Activated T-cell treated with anti-CD3 and anti-CD28 coated beads for 1 hour (primary cell): Measurements from ENCODE around the gene FHIT.

Experiments
- DNase-seq: peaks from one replicate; pipeline ENCODE4 v3.0.0-alpha.2; 2020; ENCODE audit warnings: low read depth

FHIT gene

GRCh38 chr3:60047426-60048200 is 1203.6 kb downstream of the FHIT start:
- no peak for DNase-seq

DNA sequence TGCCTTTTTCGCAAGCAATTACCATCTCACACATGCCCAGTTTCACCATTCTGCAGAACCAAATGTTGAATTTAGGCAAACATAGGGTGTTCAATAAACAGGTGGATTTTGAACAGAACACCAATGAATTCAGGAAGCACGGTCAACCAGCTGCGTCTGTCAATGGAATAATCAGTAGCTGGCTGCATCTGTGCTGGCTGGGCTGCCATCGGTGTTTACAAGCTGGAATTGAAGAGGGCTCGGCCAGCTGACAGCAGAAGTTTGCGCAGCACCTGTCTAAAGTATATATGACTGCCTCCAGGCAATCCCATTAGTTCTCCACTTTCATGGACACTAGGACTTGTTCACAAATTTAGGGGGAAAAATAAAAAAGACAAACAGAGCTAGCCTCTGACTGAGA is 1205.0 kb downstream of the FHIT start:
- no peak for DNase-seq

DNA sequence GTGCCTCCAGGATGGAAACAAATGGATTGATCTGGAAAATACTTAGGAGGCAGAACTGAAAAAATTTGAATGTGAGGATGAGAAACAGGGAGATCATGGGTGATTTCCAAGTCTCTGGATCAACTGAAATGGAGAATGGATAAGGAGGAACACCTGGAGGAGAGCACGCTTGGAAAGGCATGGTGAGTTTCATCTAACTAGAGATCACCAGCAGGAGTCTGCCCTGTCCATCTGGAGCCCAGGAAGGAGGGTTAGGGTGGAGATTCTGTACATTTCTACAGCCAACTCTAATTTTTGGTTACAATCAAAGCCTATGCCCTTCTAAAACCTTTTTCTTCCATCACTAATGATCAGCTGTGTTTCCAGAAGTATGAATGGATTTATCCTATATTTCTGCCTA is 1205.6 kb downstream of the FHIT start:
- DNase-seq: no peak

DNA sequence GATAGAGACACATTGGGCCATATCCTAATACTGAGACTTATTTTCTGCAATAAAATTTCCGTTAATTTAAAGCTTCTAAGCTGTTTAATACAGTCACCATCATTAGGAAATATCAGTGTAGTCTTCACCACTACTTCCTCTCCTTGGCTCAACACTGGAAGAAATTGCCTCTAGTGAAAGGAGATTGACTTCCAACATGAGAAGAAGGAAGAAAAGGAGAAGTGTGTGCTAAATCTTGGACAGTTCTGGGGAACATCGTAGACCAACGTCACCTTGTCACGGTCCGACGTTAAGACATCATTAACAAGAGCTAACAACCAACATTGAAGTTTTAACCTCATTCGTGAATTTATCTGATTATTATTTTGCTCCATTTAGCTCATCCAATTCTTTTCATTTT is 1214.4 kb downstream of the FHIT start:
- DNase-seq: no peak

GRCh38 chr3:60033901-60034453 is 1217.3 kb downstream of the FHIT start:
- no peak for DNase-seq

DNA sequence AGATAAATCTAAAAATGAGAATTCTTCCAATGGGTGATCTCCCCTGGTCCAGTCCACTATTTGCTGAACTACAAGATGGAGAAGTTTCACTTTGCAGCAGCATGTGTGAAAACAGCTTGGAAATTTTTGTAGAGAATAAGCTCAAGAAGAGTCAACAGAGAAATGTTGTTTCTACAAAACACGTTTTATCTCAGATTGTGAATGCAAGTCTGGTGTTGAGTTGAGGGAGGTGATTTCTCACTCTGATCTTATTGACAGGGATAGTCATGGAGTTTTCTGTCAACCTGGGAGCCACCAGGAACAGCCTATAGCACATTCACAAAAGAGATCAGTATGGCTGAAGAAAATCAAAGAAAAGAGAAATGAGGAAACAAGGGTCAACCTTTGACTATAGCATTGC is 1220.3 kb downstream of the FHIT start:
- DNase-seq: no peak

GRCh38 chr3:60028233-60028632 is 1223.0 kb downstream of the FHIT start:
- DNase-seq: no peak

- no peak for DNase-seq
These were observed 1223.9 kb downstream of the FHIT start for GRCh38 chr3:60027335-60027734.

- DNase-seq: no peak
These were observed 1225.9 kb downstream of the FHIT start for GRCh38 chr3:60025096-60026050.

DNA sequence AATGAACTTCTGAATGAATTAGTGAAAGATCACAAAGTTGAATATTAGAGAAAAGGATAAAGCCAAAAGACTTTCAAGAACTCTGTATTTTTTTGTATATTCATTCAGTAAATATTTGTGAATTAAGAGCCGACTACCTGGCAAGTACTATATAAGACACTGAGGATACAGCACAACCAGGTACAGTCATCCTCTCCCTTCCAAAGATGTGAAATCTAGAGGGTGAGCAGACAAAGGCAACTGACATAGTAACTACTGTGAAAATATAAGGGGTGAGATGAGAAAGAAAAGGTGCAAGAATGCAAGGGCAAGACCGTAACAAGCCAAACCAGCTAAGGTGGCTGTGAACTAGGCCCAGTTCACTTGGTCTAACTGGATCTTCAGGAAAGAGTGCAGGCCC is 1226.9 kb downstream of the FHIT start:
- no peak for DNase-seq

DNA sequence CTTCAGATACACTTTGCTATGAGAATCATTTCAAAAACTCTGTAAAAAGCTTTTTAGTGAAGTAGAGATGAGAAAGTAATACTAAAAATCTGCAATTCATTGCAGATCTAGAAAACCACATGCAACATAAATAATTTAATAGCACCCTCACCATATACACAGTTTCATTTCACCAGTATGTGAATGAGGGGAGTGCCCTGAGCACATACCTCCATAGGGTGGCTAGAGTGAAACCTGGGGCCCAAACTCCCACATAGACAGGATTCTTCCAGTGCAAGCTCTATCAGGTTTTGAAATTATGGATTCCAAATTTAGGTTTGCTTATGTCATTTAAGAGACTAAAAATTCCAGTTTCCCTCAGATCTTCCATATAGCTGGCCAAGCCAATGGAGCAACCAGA is 1228.1 kb downstream of the FHIT start:
- DNase-seq: no peak

DNA sequence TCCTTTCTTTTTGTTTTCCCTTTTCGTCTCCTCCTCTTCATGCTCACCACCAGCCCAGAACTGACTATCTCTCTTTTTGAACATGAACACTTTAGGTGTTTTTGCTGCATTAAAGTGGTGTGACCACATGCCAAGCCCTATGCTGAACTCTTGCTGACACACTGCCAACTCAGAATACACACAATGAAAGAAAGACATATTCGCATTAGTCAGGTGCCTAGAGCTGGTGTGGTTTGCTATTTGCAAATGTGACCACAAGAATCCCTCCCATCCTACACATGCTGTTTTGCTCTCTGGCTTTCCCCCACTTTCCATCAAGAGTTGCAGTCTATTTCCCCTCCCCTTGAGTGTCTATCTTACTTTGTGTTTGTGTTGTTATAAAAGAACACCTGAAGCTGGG is 1233.6 kb downstream of the FHIT start:
- peak; percentile 7 for DNase-seq

- no peak for DNase-seq
These were observed 1236.1 kb downstream of the FHIT start for GRCh38 chr3:60015032-60015705.

- DNase-seq: no peak
These were observed 1238.0 kb downstream of the FHIT start for GRCh38 chr3:60013241-60013640.

- DNase-seq: no peak
These were observed 1240.0 kb downstream of the FHIT start for GRCh38 chr3:60011218-60011617.

GRCh38 chr3:60010781-60011180 is 1240.5 kb downstream of the FHIT start:
- DNase-seq: peak; percentile 31

- no peak for DNase-seq
These were observed 1241.2 kb downstream of the FHIT start for GRCh38 chr3:60009931-60010478.

DNA sequence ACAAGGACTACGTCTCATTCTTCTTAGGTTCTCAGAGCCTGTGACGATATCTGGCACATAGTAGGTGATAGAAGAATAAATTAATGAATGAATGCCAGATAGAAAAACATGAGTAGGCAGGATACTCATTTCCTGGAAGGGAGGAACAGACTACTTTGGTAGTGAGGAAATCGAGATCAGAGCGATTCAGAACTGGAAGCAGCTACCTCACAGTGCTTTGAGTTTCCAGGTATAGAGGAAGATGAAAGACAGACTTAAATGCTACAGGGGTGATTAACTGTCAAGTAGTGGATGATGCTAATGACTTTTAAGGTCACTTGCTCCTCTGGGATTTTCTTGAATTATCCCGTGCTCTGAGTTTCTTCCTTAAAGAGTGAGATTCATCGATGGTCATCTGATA is 1249.9 kb downstream of the FHIT start:
- DNase-seq: no peak

DNA sequence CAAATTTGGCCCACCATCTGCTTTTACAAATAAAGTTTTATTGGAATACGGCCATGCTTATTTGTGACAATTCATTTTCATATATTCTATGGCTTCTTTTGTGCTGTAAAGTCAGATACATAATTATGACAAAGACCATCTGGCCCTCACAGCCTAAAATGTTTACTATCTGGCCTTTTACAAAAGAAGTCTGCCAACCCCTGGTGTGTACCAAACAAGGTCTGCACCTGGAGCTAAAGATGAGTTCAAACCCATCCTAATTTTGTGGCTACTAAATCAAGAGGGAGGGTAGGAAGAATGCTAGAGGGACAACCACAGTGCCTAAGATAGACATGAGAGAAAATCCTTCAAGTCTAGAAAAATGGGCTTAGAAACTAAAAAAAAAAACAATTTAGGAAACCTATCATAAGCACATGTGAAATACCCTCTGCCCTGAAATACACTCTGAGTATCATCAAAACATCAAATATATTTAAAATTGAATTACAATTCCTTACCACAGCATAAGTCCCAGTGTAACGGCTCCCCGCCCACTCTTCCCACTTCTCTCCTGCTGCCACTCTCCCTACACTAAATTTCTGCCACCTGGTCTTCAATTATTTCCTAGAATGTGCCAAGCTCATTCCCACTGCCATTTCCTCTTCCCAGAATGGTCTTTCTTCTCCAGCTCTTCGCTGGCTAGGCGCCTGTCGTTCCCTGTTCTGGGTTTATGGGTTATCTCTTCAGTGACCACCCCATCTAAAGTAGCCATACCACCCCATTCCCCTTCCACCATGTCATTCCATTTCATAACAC is 1250.7 kb downstream of the FHIT start:
- DNase-seq: no peak

- DNase-seq: no peak
These were observed 1253.2 kb downstream of the FHIT start for GRCh38 chr3:59998058-59998457.

- DNase-seq: no peak
These were observed 1253.7 kb downstream of the FHIT start for GRCh38 chr3:59997583-59997982.
